HPDE6-E6E7 (cell line): ENCODE results near the gene EZR.
A peak's percentile ranks its signal among the peaks of the same experiment; 100 is the strongest.

Experiments
- DNase-seq: peaks from one replicate; pipeline ENCODE4 v3.0.0; 2011; ENCODE audit warnings: missing footprints; ENCODE audit errors: extremely low spot score

The EZR gene

DNA sequence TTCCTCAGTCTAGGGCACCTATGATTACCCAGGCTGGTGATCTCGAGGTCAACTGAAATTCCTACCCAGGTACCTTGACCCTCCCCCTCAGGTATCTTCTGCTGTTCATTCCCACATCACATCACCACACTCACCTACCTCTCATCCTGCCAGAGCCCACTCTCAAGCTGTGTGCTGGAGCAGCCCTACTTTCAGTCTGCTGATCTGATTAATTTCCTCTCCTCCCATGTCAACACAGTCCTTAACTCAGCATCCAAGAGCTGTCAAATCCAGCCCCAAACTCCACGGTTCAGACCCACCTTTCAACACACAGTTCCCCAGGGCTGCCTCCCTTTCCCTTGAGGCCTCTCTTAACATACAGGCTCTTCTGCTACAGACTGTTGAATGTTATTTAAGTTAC, 42.4 kb downstream of the EZR start:
- no peak for DNase-seq

- DNase-seq, result no peak
Observed at GRCh38 chr6:158775832-158776231, 43.3 kb downstream of the EZR start.

- DNase-seq, result no peak
Observed at GRCh38 chr6:158774717-158775449, 44.3 kb downstream of the EZR start.

DNA sequence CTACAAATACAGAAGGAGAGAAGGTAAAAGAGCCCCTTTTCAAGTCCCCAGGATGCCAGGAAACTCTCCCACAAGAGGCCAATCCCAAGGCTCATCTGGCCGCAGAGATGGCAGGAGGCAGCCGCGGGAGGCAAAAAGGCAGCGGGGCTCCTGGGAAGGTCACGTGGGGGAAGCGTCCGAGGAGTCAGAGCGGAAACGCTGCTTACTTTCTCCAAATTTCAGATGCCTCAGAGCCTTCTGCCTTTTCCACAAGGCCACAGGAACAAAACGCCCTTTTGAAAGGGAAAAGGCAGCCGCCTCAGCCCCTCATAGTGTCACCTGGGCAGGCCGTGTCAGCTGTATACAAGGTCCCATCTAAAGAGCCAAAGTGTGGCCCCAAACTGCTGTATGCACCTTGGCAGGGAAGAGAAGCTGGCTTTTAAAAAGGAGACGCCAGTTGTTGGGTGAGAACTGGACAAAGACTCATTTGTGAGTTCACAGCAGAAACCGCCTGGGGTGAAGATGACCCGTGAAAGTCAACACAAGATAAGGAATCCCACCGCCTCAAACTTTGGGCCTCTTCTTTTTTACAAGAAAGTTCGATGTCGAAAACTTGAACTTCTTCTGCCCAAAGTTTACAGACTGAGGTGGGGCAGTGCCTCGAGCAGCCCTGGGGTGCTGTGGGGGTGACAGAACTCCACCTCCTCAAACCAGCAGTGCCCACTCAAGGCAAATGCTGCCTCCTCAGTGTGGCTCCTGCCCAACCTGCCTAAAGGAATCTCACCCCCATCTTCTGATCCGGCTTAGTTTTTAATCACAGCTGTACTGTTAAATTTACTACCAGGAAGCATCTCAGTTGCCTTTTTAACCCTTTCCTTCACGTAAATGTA, 45.4 kb downstream of the EZR start:
- DNase-seq, result no peak

DNA sequence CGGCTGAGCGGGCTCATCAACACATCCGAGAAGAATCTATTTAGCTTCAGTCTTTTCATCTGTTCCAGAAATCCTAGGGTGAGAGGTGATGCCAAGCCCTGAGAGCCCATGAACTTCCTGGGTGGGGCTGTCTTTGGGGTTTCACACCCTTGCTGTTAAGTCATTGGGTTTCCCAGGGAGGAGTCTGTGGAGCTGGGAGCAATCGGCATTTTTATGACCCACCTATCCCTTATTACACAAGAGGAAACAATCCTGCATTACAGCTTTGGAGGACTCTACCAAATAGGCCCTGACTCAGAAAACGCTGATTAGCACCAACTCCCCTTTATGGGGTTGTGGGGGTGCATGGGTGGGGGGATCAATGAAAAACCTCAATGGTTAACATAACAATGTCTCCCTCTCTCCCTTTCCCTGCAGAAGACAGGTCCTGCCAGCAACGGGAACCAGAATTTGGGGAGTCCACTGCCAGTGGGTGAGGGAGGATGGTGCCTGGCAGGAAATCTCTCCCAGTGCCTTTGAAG, 46.3 kb downstream of the EZR start:
- peak; percentile 19 for DNase-seq

- DNase-seq, result no peak
Observed at GRCh38 chr6:158772172-158772571, 47.0 kb downstream of the EZR start.

DNA sequence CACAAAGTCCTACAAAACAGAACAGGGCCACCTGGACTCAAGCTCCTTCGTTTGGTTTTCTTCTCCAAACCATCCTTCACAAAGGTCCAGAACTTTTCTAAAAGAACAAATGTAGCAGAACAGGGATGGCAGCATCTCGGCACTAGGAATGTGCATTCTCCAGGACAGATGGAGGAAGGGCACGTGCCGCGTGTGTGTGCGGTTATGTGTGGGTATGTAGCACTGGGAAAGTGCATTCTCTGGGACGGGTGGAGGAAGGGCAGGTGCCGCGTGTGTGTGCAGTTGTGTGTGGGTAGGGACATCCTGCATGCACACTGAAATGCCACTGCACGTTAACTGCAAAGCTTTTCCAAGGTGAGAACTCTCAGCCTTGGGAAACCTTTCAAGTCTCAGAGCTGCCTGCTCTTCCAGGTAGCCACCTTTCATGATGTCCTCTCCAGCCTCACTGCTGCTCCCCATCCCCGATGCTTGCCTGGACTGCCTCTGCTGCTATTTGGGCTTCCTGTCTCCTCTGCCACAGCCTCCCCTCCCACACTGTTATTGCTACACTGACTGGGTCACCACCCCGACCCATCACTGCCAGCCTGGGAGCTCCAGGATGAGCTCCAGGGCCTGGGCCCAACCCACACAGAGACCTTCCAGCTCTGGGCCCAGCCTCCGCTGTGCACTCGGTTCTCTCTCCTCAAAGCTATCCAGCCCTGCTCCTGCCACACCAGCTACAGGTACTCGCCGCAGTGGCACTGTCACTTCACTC, 47.6 kb downstream of the EZR start:
- no peak for DNase-seq

DNA sequence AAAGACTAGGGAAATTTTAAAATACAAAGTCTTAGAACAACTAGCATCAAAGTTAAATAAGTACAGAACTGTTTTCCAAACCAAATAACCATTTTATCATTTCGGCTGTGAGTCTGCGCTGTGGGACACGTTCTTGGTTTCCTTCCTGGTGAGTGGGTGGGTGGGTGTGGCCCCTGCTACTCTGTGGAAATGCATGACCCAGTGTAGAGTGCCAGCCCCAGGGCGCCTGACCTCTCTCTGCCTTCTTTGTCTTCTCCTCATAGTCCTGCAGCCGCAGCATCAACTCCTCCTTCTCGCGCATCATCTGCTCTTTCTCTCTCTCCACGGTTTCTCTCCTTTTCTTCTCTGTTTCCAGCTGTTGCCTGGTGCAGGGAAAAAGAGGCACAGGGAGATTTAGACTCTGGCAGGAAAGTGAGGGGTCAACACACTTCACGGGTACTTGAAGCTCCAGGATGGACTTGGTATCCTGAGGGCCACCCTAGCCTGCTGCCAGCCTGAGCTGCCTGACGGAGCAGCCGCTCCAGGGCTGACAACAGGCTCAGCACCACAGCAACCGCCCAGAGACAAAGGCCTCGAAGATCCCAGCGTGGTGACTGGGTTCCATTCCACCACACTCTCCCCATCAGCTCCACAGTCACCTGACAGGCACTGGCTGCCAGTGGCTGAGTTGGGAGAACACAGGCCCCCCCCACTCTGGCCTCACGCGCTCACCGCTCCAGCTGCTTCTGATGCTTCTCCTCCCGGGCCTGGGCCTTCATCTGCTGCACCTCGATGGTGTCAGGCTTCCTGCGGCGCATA, 48.4 kb downstream of the EZR start:
- no peak for DNase-seq

DNA sequence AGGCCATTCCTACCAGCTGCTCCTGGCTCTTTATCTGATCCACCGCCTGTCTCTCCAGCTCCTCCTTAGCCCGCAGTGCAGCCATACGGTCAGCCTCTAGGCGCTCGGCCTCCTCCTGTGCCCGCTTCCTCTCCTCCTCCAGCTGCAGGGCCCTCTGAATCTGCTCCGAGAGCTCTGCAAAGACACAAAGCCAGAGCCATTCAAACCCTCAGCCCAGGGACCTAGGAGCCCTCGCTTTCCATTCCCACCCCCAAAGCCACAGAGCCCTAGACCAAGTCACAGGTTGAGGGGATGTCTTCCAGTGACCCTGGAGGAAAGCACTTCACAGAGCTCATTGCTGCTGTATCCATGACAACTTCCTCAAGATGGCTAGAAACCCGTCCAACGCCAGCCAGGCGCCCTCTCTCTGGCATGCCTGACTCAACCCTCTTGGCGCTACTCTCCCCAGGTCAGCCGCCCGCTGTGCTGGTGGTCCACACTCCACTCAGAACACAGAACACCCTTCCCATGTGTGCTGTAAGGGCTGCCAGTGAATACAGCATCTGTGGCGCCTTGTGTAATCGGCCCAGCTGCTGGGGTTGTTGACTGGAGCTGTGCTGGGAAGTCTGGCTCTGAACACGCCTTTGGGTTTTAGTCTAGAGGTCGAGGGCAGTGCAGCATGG, 49.3 kb downstream of the EZR start:
- no peak for DNase-seq

DNA sequence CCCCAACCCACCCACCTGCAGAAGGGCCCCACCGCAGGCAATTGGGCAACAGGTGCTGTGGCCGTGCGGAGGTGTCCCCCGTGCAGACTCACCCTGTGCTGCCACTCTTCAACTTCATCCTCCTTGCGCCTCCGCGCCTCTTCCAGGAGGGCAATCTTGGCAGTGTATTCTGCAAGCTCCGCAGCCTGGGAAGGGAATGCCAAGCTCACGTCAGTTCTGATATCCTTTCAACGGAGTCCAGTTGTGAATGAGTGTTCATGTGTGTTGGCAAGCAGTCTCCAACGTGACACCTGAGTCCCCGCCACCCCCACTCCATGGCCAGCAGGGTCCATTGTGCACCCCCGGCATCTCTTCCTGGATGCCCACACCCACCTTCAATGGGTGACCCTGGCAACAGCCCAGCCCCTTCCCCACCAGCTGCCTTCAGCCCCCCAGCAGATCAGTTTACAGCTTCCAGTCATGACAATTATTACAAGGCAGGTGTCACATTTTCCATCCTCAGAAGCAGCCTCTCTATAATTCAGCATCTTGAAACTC, 49.9 kb downstream of the EZR start:
- no peak for DNase-seq

DNA sequence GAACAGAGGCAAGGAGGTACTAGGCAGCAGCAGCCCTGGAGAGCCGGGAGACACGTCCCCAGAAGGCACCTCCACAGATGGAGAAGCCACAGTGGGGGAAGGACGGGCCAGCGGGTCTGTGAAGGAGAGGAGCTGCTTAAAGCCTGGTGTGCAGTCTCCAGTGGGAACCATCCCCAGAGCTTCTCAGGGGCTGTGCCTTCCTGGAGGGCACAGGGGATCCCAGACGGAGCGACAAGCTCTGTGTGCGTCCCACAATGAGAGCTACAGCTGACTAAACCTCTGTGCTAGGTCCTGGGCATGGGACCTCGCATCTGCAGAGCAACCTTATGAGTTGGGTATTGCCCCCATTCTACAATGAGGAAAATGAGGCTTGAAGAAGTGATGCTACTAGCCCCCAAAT, 50.7 kb downstream of the EZR start:
- DNase-seq, result no peak

DNA sequence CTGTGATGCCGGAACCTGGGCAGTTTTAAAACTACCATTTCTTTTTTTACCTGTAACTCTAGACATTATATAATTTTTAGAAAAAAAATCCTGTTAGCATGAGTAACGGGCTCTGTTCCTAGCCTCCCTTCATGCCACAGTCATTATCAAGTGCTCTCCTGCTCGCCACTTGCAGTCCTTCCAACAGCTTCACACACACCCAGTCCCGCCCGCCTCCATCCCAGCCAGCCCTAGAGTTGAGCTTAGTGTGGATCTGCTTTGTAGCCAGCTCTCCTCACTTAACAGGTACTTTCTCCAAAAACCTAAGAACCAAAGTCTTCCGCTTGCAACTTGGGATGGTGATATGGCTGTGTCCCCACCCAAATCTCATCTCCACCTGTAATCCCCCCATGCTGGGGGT, 51.5 kb downstream of the EZR start:
- DNase-seq, result no peak

DNA sequence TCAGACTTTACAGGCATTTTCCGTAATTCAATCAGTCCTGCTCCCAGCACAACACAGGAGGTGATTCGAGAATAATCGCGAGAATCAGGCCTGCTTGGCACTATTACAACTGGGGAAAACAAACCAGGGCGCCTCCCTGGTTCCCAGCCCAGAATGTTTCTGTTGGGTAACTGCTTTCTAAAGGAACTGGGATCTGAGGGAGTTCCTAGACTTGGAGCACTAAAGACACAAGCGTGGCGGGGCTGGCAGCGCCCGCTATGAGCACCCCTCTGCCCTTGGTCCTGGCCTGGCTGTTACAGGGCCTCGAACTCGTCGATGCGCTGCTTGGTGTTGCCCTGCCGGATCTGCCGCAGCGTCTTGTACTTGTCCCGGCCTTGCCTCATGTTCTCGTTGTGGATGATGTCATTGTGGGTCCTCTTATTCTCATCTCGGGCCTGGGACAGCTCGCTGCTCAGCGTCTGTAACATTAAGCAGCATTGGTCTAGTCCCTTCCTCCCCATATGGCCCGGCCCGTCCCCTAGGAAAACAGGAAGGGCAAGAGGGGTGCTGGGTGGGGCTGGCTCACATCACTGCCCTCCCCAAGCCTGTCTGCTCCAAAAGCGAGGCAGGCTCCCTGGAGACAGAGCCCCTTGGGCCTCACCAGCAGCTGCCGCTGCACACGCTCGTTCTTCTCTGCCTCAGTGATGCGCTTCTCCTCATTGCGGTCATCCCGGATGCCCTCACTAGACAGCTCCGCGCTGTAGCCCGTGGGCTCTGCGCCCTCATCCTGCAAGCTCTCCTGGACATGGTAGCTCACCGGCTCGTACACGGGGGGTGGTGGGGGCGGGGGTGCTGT, 52.3 kb downstream of the EZR start:
- DNase-seq, result no peak

GRCh38 chr6:158765499-158766068, 53.6 kb downstream of the EZR start:
- DNase-seq, result no peak

- no peak for DNase-seq
Observed at GRCh38 chr6:158764926-158765325, 54.2 kb downstream of the EZR start.

- DNase-seq, result no peak
Observed at GRCh38 chr6:158764183-158764849, 54.9 kb downstream of the EZR start.

- no peak for DNase-seq
Observed at GRCh38 chr6:158763434-158764182, 55.6 kb downstream of the EZR start.
